Neural progenitor cell (in vitro differentiated cells): Measurements from ENCODE around the gene SRPX2. TPM values are rescaled to one million over a fixed set of nuclear protein-coding genes. Genes with fewer than 3 reads are reported as not detected.

Experiments
- DNase-seq: peaks from one replicate; pipeline ENCODE4 v3.0.0-alpha.2; 2016; ENCODE audit warnings: low spot score
- H2AFZ ChIP-seq: fragments of 200-600 bp; sonication (generic); replicated peaks from 2 replicates; pipeline ENCODE4 v1.6.1; 2016; ENCODE audit warnings: antibody characterized with exemption
- H3F3A ChIP-seq: fragments of 200-600 bp; sonication (generic); 2 replicates; pipeline ENCODE4 v1.6.1; 2016; ENCODE audit warnings: antibody characterized with exemption, low read depth
- H3K27ac ChIP-seq: fragments of 200-600 bp; sonication (generic); 2 replicates; pipeline ENCODE4 v1.5.1; 2016; ENCODE audit warnings: mild to moderate bottlenecking
- H3K27me3 ChIP-seq: fragments of 200-600 bp; sonication (generic); 2 replicates; pipeline ENCODE4 v1.6.1; 2016; ENCODE audit warnings: mild to moderate bottlenecking, moderate library complexity
- H3K36me3 ChIP-seq: fragments of 200-600 bp; sonication (generic); 2 replicates; pipeline ENCODE4 v1.5.1; 2016
- H3K4me1 ChIP-seq: fragments of 200-600 bp; sonication (generic); 2 replicates; pipeline ENCODE4 v1.6.1; 2016; ENCODE audit warnings: mixed run types
- H3K4me2 ChIP-seq: fragments of 200-600 bp; sonication (generic); 2 replicates; pipeline ENCODE4 v1.6.1; 2016
- H3K4me3 ChIP-seq: fragments of 200-600 bp; sonication (generic); 2 replicates; pipeline ENCODE4 v1.5.1; 2016
- H3K79me2 ChIP-seq: fragments of 200-600 bp; sonication (generic); 2 replicates; pipeline ENCODE4 v1.6.1; 2016; ENCODE audit warnings: low read depth
- H3K9ac ChIP-seq: fragments of 200-600 bp; sonication (generic); 2 replicates; pipeline ENCODE4 v1.6.1; 2016
- H3K9me3 ChIP-seq: fragments of 200-600 bp; sonication (generic); 2 replicates; pipeline ENCODE4 v1.5.1; 2016; ENCODE audit warnings: low read depth
- H4K20me1 ChIP-seq: fragments of 200-600 bp; sonication (generic); 2 replicates; pipeline ENCODE4 v1.6.1; 2016; ENCODE audit warnings: low read depth
- H3K27ac Mint-ChIP-seq: 3 replicates; pipeline ENCODE4 v1.8.0; 2021; ENCODE audit warnings: mixed read lengths
- H3K27me3 Mint-ChIP-seq: 2 replicates; pipeline ENCODE4 v1.8.0; 2022; ENCODE audit warnings: low read depth, mild to moderate bottlenecking, inconsistent platforms, moderate library complexity, mixed read lengths; ENCODE audit not compliant: insufficient read depth
- H3K36me3 Mint-ChIP-seq: 3 replicates; pipeline ENCODE4 v1.8.0; 2021; ENCODE audit warnings: mixed read lengths
- H3K4me1 Mint-ChIP-seq: 3 replicates; pipeline ENCODE4 v1.8.0; 2021; ENCODE audit warnings: mixed read lengths
- H3K4me3 Mint-ChIP-seq: 3 replicates; pipeline ENCODE4 v1.8.0; 2021; ENCODE audit warnings: mild to moderate bottlenecking, moderate library complexity, mixed read lengths
- H3K9me3 Mint-ChIP-seq: 3 replicates; pipeline ENCODE4 v1.8.0; 2020; ENCODE audit warnings: mixed read lengths
- EZH2 ChIP-seq: fragments of 200-600 bp; sonication (generic); IDR thresholded peaks from 2 replicates; pipeline ENCODE4 v1.6.1; 2017; ENCODE audit warnings: antibody characterized with exemption, mild to moderate bottlenecking, moderate library complexity
- EZH2phosphoT487 ChIP-seq: fragments of 200-600 bp; sonication (generic); IDR thresholded peaks from 2 replicates; pipeline ENCODE4 v1.6.1; 2017; ENCODE audit warnings: antibody characterized with exemption
- total RNA-seq: library from RNA; depleted of rRNA; stranded (reverse); fragments of >200 nt; gene quantifications from 2 replicates; pipeline ENCODE4 v1.2.3, GENCODE V29; 2015; ENCODE audit warnings: low replicate concordance
- TF ChIP-seq, protein P1 (sequence below): fragments of 200-600 bp; sonication (generic); IDR thresholded peaks from 2 replicates; pipeline ENCODE4 v1.5.1; 2017; ENCODE audit warnings: antibody characterized with exemption, mild to moderate bottlenecking

The SRPX2 gene
- total RNA-seq, result 0.11 TPM in 1 of 2 replicates, not detected in the other

DNA sequence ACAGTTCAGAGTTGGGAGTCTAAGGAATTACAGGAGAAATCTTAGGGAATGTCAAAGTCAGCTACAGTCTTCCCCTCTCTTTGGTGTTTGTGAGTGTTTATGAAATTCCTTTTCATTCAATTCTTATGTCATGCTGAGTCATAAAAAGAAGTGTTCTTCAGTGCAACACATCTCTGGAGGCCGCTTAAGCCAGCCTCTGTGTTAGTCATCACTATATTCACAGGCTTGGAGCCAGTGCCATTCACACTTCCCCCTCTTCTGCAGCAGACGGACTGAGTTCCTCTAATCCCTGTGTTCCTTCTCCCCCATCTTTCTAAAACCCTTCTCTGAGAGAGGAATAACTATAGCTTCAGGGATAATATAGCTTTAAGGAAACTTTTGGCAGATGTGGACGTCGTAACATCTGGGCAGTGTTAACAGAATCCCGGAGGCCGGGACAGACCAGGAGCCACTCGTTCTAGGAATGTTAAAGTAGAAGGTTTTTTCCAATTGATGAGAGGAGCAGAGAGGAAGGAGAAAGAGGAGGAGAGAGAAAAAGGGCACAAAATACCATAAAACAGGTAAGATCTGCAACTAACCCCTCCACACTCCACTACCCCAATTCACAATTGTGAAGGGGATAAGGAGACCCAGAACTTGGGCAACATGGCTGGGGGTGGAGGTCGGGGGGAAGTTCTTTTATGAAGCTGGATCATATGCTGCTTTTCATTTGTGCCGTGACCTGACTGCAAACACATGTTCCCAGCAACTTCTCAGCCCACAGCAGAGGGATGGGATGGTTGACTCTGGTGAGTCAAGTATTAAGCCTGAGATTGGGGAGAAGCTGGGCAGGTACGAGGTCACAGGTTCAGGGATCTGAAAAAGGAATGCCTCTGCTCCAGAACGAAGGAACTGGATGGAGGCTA lies at the start of gene SRPX2:
SRPX2 (plus strand) TSS at position 244 of the 905 bp plus-strand sequence. CDS start 2,124 bp downstream, outside the sequence.
- H3K27me3 ChIP-seq, result no peaks in the 10 kb centered on the region
- TF ChIP-seq, protein P1, sequence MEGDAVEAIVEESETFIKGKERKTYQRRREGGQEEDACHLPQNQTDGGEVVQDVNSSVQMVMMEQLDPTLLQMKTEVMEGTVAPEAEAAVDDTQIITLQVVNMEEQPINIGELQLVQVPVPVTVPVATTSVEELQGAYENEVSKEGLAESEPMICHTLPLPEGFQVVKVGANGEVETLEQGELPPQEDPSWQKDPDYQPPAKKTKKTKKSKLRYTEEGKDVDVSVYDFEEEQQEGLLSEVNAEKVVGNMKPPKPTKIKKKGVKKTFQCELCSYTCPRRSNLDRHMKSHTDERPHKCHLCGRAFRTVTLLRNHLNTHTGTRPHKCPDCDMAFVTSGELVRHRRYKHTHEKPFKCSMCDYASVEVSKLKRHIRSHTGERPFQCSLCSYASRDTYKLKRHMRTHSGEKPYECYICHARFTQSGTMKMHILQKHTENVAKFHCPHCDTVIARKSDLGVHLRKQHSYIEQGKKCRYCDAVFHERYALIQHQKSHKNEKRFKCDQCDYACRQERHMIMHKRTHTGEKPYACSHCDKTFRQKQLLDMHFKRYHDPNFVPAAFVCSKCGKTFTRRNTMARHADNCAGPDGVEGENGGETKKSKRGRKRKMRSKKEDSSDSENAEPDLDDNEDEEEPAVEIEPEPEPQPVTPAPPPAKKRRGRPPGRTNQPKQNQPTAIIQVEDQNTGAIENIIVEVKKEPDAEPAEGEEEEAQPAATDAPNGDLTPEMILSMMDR, result no peak
- TF ChIP-seq EZH2phosphoT487 (no peak), EZH2 (no peak)
- Mint-ChIP-seq H3K4me3 (no peak within 1 kb of the TSS), H3K9me3 (no peaks in the 10 kb centered on the region), H3K4me1 (peaks cover 19% of the 10 kb centered on the region), H3K27ac (peak within 1 kb of the TSS; percentile 13), H3K27me3 (peaks cover 2% of the 10 kb centered on the region), H3K36me3 (no peaks in the 10 kb centered on the region)
- no peak for DNase-seq
- no peak within 1 kb of the TSS for H3K27ac ChIP-seq
- peaks cover 5% of the 10 kb centered on the region for H3K4me1 ChIP-seq
- no peak within 1 kb of the TSS for H3K4me2 ChIP-seq
- no peaks in the 10 kb centered on the region for H3F3A ChIP-seq
- no peaks in the 10 kb centered on the region for H3K79me2 ChIP-seq
- no peaks in the 10 kb centered on the region for H4K20me1 ChIP-seq
- no peaks in the 10 kb centered on the region for H3K36me3 ChIP-seq
- no peak within 1 kb of the TSS for H3K9ac ChIP-seq
- H2AFZ ChIP-seq, result no peak within 1 kb of the TSS
- H3K4me3 ChIP-seq, result no peak within 1 kb of the TSS
- H3K9me3 ChIP-seq, result no peaks in the 10 kb centered on the region

GRCh38 chrX:100596601-100597000 lies 47.4 kb upstream of the SRPX2 start:
- H3K4me1 ChIP-seq, result no peaks in the 10 kb centered on the region
- H3K36me3 ChIP-seq, result no peaks in the 10 kb centered on the region
- no peaks in the 10 kb centered on the region for H3K79me2 ChIP-seq
- no peak overlapping the region for H3K4me3 ChIP-seq
- no peak overlapping the region for H3K4me2 ChIP-seq
- no peak overlapping the region for H3K9ac ChIP-seq
- H3K4me3 Mint-ChIP-seq, result no peak overlapping the region
- H3K27me3 ChIP-seq, result no peaks in the 10 kb centered on the region
- no peaks in the 10 kb centered on the region for H3K9me3 Mint-ChIP-seq
- TF ChIP-seq, protein P1, result no peak
- no peak for TF ChIP-seq EZH2
- TF ChIP-seq EZH2phosphoT487, result no peak
- peaks cover 4% of the 10 kb centered on the region for H3K4me1 Mint-ChIP-seq
- no peaks in the 10 kb centered on the region for H3F3A ChIP-seq
- H3K27me3 Mint-ChIP-seq, result peaks cover 8% of the 10 kb centered on the region
- H4K20me1 ChIP-seq, result no peaks in the 10 kb centered on the region
- H3K27ac Mint-ChIP-seq, result no peak overlapping the region
- no peak for DNase-seq
- no peak overlapping the region for H2AFZ ChIP-seq
- no peak overlapping the region for H3K27ac ChIP-seq
- H3K36me3 Mint-ChIP-seq, result no peaks in the 10 kb centered on the region
- no peaks in the 10 kb centered on the region for H3K9me3 ChIP-seq

GRCh38 chrX:100599456-100599855 lies 44.5 kb upstream of the SRPX2 start:
- Histone ChIP-seq H3K27ac (no peak overlapping the region), H3K4me1 (no peaks in the 10 kb centered on the region), H3K79me2 (no peaks in the 10 kb centered on the region), H4K20me1 (no peaks in the 10 kb centered on the region), H3K27me3 (no peaks in the 10 kb centered on the region), H3F3A (no peaks in the 10 kb centered on the region), H3K36me3 (no peaks in the 10 kb centered on the region), H3K9me3 (no peaks in the 10 kb centered on the region), H3K9ac (no peak overlapping the region), H3K4me3 (no peak overlapping the region), H2AFZ (no peak overlapping the region), H3K4me2 (no peak overlapping the region)
- peaks cover 8% of the 10 kb centered on the region for H3K27me3 Mint-ChIP-seq
- no peak overlapping the region for H3K27ac Mint-ChIP-seq
- H3K4me3 Mint-ChIP-seq, result no peak overlapping the region
- DNase-seq, result no peak
- no peaks in the 10 kb centered on the region for H3K36me3 Mint-ChIP-seq
- peaks cover 11% of the 10 kb centered on the region for H3K4me1 Mint-ChIP-seq
- no peaks in the 10 kb centered on the region for H3K9me3 Mint-ChIP-seq
- TF ChIP-seq EZH2phosphoT487 (no peak), EZH2 (no peak)
- TF ChIP-seq, protein P1, result no peak
